Stomach (tissue), 4 donors: Measurements from ENCODE around the gene ABLIM2.

Experiments
- CTCF ChIP-seq, 7 experiments: fragments of 450-650 bp in 4 of 7; fragments of 200-600 bp in 3 of 7; sonication (generic) in 3 of 7; IDR thresholded peaks; one replicate each; pipeline ENCODE4 v1.5.1; 2016 to 2019; ENCODE audit warnings: antibody characterized with exemption in 7 of 7, control low read depth in 2 of 7, mild to moderate bottlenecking in 1 of 7
- EP300 ChIP-seq: sonication (generic); formaldehyde crosslinking; IDR thresholded peaks from one replicate; pipeline ENCODE4 v1.6.1; 2017; ENCODE audit warnings: antibody characterized with exemption
- POLR2A ChIP-seq, 4 donors: fragments of 450-650 bp; IDR thresholded peaks; one replicate each; pipeline ENCODE4 v1.6.1; 2016; ENCODE audit warnings: antibody characterized with exemption in 4 of 4, control low read depth in 2 of 4, mild to moderate bottlenecking in 1 of 4, moderate library complexity in 1 of 4
- POLR2AphosphoS5 ChIP-seq, 3 donors: sonication (generic); formaldehyde crosslinking; IDR thresholded peaks; one replicate each; pipeline ENCODE4 v1.6.1; 2016; ENCODE audit warnings: antibody characterized with exemption in 3 of 3

- TF ChIP-seq POLR2A (IDR thresholded peaks at IDR 0.05) (no peak), CTCF (IDR thresholded peaks at IDR 0.05) (no peak), POLR2AphosphoS5 (IDR thresholded peaks at IDR 0.05) (no peak), EP300 (no peak)
Measured at GRCh38 chr4:8097141-8097541, 61.5 kb downstream of the ABLIM2 start.
